ENCODE data around the gene EREG.
"Not testable (repeated sequence)": the region's sequence is repeated elsewhere in the genome, so short reads cannot be mapped to it uniquely, and the experiment has no call there.

The EREG gene

GRCh38 chr4:74390677-74391076 lies 25.7 kb downstream of the EREG start:
- DNase-seq (ENCODE audit: low spot score): no peak

GRCh38 chr4:74391346-74391745 lies 26.4 kb downstream of the EREG start:
- no peak for DNase-seq (ENCODE audit: low spot score)

- DNase-seq (ENCODE audit: low spot score): no peak
Observed at GRCh38 chr4:74391890-74392475, 27.0 kb downstream of the EREG start.

- peak; percentile 45 for DNase-seq (ENCODE audit: low spot score)
Observed at GRCh38 chr4:74394476-74395136, 29.7 kb downstream of the EREG start.

- no peak for DNase-seq (ENCODE audit: low spot score)
Observed at GRCh38 chr4:74395633-74396032, 30.7 kb downstream of the EREG start.

GRCh38 chr4:74397748-74398426 lies 32.9 kb downstream of the EREG start:
- DNase-seq (ENCODE audit: low spot score): no peak

GRCh38 chr4:74398894-74399589 lies 34.1 kb downstream of the EREG start:
- not testable (repeated sequence) for DNase-seq (ENCODE audit: low spot score)

GRCh38 chr4:74400395-74400794 lies 35.5 kb downstream of the EREG start:
- DNase-seq (ENCODE audit: low spot score): no peak

GRCh38 chr4:74402692-74403456 lies 37.9 kb downstream of the EREG start:
- DNase-seq (ENCODE audit: low spot score): no peak

- no peak for DNase-seq (ENCODE audit: low spot score)
Observed at GRCh38 chr4:74407891-74408290, 42.9 kb downstream of the EREG start.

- DNase-seq (ENCODE audit: low spot score): no peak
Observed at GRCh38 chr4:74408639-74409038, 43.7 kb downstream of the EREG start.

GRCh38 chr4:74410272-74410671 lies 45.3 kb downstream of the EREG start:
- DNase-seq (ENCODE audit: low spot score): no peak

- no peak for DNase-seq (ENCODE audit: low spot score)
Observed at GRCh38 chr4:74412225-74412624, 47.3 kb downstream of the EREG start.

- no peak for DNase-seq (ENCODE audit: low spot score)
Observed at GRCh38 chr4:74413265-74413664, 48.3 kb downstream of the EREG start.

- DNase-seq (ENCODE audit: low spot score): no peak
Observed at GRCh38 chr4:74414149-74414809, 49.3 kb downstream of the EREG start.

- DNase-seq (ENCODE audit: low spot score): no peak
Observed at GRCh38 chr4:74415602-74416300, 50.8 kb downstream of the EREG start.

- peak; percentile 42 for DNase-seq (ENCODE audit: low spot score)
Observed at GRCh38 chr4:74418063-74418670, 53.2 kb downstream of the EREG start.

GRCh38 chr4:74420863-74421262 lies 55.9 kb downstream of the EREG start:
- DNase-seq (ENCODE audit: low spot score): no peak

GRCh38 chr4:74423104-74423503 lies 58.2 kb downstream of the EREG start:
- DNase-seq (ENCODE audit: low spot score): no peak

- no peak for DNase-seq (ENCODE audit: low spot score)
Observed at GRCh38 chr4:74424111-74424510, 59.2 kb downstream of the EREG start.
